Measurements from ENCODE around the gene NDUFB10. TPM values are rescaled to one million over a fixed set of nuclear protein-coding genes. Genes with fewer than 3 reads are reported as not detected.
A peak's percentile ranks its signal among the peaks of the same experiment; 100 is the strongest.

The NDUFB10 gene
- total RNA-seq, 4 donors from 2014 or later = 157 to 196 (median 174) TPM

- WGBS = 15% methylated on average over 15 of the region's 15 CpGs
Observed at GRCh38 chr16:1920727-1921171, 38.6 kb upstream of the NDUFB10 start.

GRCh38 chr16:1922357-1922756 is 37.0 kb upstream of the NDUFB10 start:
- WGBS = 76% methylated on average over 8 of the region's 8 CpGs
- no peak overlapping the region for H3K27ac ChIP-seq
- no peak for TF ChIP-seq POLR2A (IDR thresholded peaks at IDR 0.05)
- TF ChIP-seq EP300 (IDR thresholded peaks at IDR 0.05) = no peak
- TF ChIP-seq POLR2AphosphoS5 (IDR thresholded peaks at IDR 0.05) = no peak
- TF ChIP-seq CTCF (IDR thresholded peaks at IDR 0.05) = no peak
- H3K36me3 ChIP-seq = no peaks in the 10 kb centered on the region
- peaks cover 58% of the 10 kb centered on the region for H3K27me3 ChIP-seq
- no peak overlapping the region for H3K4me3 ChIP-seq
- peaks cover 45% of the 10 kb centered on the region for H3K4me1 ChIP-seq
- no peaks in the 10 kb centered on the region for H3K9me3 ChIP-seq
- no peak for DNase-seq (ENCODE audit: low spot score in 2 of 2)

More at GRCh38 chr16:1920727-1921171, 38.6 kb upstream of the NDUFB10 start:
- peaks cover 48% of the 10 kb centered on the region for H3K4me1 ChIP-seq
- H3K9me3 ChIP-seq = no peaks in the 10 kb centered on the region
- H3K27me3 ChIP-seq = peaks cover 74% of the 10 kb centered on the region
- H3K27ac ChIP-seq = no peak overlapping the region
- TF ChIP-seq POLR2AphosphoS5 (IDR thresholded peaks at IDR 0.05) (no peak), POLR2A (IDR thresholded peaks at IDR 0.05) (no peak), CTCF (IDR thresholded peaks at IDR 0.05) (no peak), EP300 (IDR thresholded peaks at IDR 0.05) (no peak)
- no peaks in the 10 kb centered on the region for H3K36me3 ChIP-seq
- H3K4me3 ChIP-seq = no peak overlapping the region
- no peak for DNase-seq (ENCODE audit: low spot score in 2 of 2)

- DNase-seq (ENCODE audit: low spot score in 2 of 2) = no peak
- 27% methylated on average over 10 of the region's 24 CpGs for WGBS
Observed at GRCh38 chr16:1923299-1924034, 35.9 kb upstream of the NDUFB10 start.

GRCh38 chr16:1924095-1924494 is 35.2 kb upstream of the NDUFB10 start:
- 71% methylated on average over 5 of the region's 5 CpGs for WGBS
- DNase-seq (ENCODE audit: low spot score in 2 of 2) = no peak
- H3K27ac ChIP-seq = peak overlapping the region; percentile 8

More at GRCh38 chr16:1923299-1924034, 35.9 kb upstream of the NDUFB10 start:
- peaks cover 36% of the 10 kb centered on the region for H3K4me1 ChIP-seq
- H3K27ac ChIP-seq = peak overlapping the region; percentile 8
- no peaks in the 10 kb centered on the region for H3K9me3 ChIP-seq
- no peaks in the 10 kb centered on the region for H3K36me3 ChIP-seq
- H3K27me3 ChIP-seq = peaks cover 47% of the 10 kb centered on the region
- TF ChIP-seq POLR2A (IDR thresholded peaks at IDR 0.05) (no peak), CTCF (IDR thresholded peaks at IDR 0.05) (peak; percentile 4 to 25)
- no peak overlapping the region for H3K4me3 ChIP-seq

More at GRCh38 chr16:1924095-1924494, 35.2 kb upstream of the NDUFB10 start:
- Histone ChIP-seq H3K9me3 (no peaks in the 10 kb centered on the region), H3K4me1 (peaks cover 35% of the 10 kb centered on the region), H3K36me3 (no peaks in the 10 kb centered on the region), H3K4me3 (no peak overlapping the region), H3K27me3 (peaks cover 41% of the 10 kb centered on the region)
- TF ChIP-seq POLR2AphosphoS5 (IDR thresholded peaks at IDR 0.05) (no peak), POLR2A (IDR thresholded peaks at IDR 0.05) (no peak), EP300 (IDR thresholded peaks at IDR 0.05) (no peak), CTCF (IDR thresholded peaks at IDR 0.05) (no peak)
